Lower lobe of right lung (tissue), 2 donors: ENCODE results near the gene HOXA11. TPM values are rescaled to one million over a fixed set of nuclear protein-coding genes. Genes with fewer than 3 reads are reported as not detected.

Experiments used
- ATAC-seq, 2 donors: fragments of 200-7000 bp; cut with Tn5 transposase; one replicate each; pipeline ENCODE4 v1.9.1; 2020 to 2022; ENCODE audit warnings: mild to moderate bottlenecking in 2 of 2, moderate library complexity in 2 of 2
- DNase-seq: peaks from one replicate; pipeline ENCODE4 v3.0.0-alpha.2; 2020
- H3K27ac ChIP-seq: fragments of 200-600 bp; one replicate; pipeline ENCODE4 v1.8.0; 2022
- H3K27me3 ChIP-seq: fragments of 200-600 bp; one replicate; pipeline ENCODE4 v1.8.0; 2022; ENCODE audit warnings: low read depth
- H3K36me3 ChIP-seq: fragments of 200-600 bp; one replicate; pipeline ENCODE4 v1.8.0; 2022; ENCODE audit warnings: mild to moderate bottlenecking
- H3K4me1 ChIP-seq: fragments of 200-600 bp; one replicate; pipeline ENCODE4 v1.8.0; 2022
- H3K4me3 ChIP-seq: fragments of 200-600 bp; one replicate; pipeline ENCODE4 v1.8.0; 2022; ENCODE audit warnings: mild to moderate bottlenecking
- H3K9me3 ChIP-seq: fragments of 200-600 bp; one replicate; pipeline ENCODE4 v1.8.0; 2022
- intact Hi-C: fragments of 100-400 bp; cut with DNase I; formaldehyde crosslinking; loops from one replicate; pipeline ENCODE4 v1.11.0; 2022
- total RNA-seq: library from RNA; stranded (reverse); fragmentation: NEBNext Ultra II Directional; extraction: Animal tissue kit (Norgen Biotek cat#: 25700); gene quantifications from one replicate; pipeline ENCODE4 v1.2.1, GENCODE V29; 2021
- TF ChIP-seq, protein P1 (sequence below): fragments of 200-600 bp; IDR thresholded peaks from one replicate; pipeline ENCODE4 v1.8.0; 2022; ENCODE audit warnings: antibody characterized with exemption, mild to moderate bottlenecking
- donor health status: DM: no; HTN: yes; CAD: no; lungs with severe emphysema.

HOXA11 gene
- total RNA-seq, 1 donor from 2014 or later: not detected

DNA sequence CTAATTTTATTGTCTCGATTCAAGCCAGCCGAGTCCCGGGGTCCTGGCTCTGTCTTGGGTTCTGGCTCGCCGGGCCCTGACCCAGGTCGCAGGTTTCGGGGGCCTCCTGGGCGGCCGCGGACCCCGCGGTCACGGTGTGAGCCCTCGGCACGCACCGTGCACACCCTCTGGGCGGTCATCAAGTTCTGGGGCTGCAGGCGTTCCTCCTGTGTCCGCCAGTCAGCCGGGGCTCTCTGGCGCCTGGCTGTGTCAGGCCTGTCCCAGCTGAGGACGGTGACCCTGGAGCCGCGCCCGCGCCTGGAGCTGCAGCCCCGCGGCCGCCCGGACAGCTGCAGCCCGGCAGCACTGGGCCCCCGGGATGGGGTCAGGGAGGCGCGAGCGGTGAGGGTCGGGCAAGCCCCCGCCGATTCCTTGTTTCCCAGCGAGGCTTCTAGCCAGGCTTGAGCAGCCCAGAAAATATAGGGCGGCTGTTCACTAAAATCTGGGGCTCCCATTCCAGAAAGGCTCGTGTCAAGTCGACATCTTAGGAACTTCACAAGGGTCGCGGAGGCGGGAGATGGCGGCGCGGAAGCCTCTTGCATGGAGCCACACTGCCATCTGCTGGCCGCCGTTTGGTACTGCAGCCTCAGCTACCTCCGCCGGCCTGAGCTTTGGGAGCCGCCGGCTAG lies 24.4 kb downstream of the HOXA11 start:
- peaks cover 95% of the 10 kb centered on the region for H3K27me3 ChIP-seq
- TF ChIP-seq, protein P1, sequence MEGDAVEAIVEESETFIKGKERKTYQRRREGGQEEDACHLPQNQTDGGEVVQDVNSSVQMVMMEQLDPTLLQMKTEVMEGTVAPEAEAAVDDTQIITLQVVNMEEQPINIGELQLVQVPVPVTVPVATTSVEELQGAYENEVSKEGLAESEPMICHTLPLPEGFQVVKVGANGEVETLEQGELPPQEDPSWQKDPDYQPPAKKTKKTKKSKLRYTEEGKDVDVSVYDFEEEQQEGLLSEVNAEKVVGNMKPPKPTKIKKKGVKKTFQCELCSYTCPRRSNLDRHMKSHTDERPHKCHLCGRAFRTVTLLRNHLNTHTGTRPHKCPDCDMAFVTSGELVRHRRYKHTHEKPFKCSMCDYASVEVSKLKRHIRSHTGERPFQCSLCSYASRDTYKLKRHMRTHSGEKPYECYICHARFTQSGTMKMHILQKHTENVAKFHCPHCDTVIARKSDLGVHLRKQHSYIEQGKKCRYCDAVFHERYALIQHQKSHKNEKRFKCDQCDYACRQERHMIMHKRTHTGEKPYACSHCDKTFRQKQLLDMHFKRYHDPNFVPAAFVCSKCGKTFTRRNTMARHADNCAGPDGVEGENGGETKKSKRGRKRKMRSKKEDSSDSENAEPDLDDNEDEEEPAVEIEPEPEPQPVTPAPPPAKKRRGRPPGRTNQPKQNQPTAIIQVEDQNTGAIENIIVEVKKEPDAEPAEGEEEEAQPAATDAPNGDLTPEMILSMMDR: peak; percentile 100
- no peaks in the 10 kb centered on the region for H3K9me3 ChIP-seq
- H3K4me1 ChIP-seq: peaks cover 48% of the 10 kb centered on the region
- peak overlapping the region; percentile 63 for H3K4me3 ChIP-seq
- peak overlapping the region; percentile 46 for H3K27ac ChIP-seq
- no peaks in the 10 kb centered on the region for H3K36me3 ChIP-seq
- DNase-seq (peak; percentile 93), ATAC-seq (peak; percentile 88 to 92)
- intact Hi-C loops: no loop called here

DNA sequence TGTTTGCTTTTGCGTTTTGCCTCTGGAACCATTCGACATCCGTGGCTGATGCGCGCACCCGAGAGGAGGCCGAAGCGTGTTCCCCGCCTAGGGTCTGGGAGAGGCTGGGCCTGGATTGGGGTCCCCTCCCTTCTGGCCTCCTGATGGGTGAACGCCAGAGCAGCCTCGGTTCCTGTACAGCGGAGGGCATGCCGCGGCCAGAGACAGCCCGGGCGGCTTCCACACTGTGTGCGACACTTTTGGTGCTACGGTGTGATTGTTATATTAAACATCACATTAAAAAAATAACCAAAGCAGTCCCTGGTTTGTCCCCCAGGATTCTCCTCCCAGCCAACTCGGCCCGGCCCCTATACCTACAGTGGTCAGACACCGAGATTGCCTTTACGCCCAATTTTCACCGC lies 24.9 kb downstream of the HOXA11 start:
- peak overlapping the region; percentile 46 for H3K27ac ChIP-seq
- TF ChIP-seq, protein P1: no peak
- peak overlapping the region; percentile 63 for H3K4me3 ChIP-seq
- ATAC-seq (peak in 1 of 2 donors; percentile 2), DNase-seq (no peak)
- peaks cover 51% of the 10 kb centered on the region for H3K4me1 ChIP-seq
- H3K9me3 ChIP-seq: no peaks in the 10 kb centered on the region
- H3K27me3 ChIP-seq: peaks cover 95% of the 10 kb centered on the region
- intact Hi-C loops: no loop called here
- H3K36me3 ChIP-seq: no peaks in the 10 kb centered on the region

DNA sequence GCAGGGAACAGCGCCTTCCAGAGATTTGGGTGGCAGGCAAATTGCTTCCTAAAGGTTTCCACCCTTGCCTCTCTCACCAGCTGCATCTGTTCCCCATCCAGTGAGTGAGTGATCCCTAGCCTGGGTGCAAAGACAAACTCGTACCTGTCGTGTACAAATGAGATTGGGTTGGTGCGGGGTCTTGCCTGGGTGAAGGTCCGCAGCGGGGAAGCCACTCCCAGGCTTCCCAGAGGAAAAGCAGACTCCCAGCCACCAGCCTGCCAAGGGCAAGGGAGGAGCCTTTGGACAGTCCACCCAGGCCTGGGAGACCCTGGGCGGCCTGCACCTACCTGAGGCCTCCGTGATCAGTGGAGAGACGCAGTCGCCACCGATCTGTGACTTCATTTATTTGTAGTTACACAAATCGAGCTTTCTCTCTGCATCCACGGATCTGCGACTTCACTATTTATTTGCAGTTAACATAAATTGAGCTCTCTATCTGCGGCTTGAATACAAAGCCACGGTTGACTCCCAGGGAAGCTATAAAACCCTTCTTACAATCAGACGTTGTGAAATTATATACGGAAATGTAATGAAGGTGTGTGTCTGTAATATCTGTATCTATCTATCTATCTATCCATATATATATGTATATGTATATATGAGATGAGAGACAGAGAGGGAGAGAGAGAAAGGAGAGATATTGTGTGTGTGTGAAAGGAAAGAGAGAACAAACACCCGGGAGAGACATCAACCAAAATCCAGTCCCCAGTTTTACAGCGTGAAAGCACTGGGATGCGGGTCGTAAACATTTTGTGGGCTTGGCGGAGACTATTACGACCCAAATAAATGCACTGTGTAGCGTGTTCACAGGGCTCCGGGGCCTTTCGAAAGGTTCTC lies 25.5 kb downstream of the HOXA11 start:
- H3K4me3 ChIP-seq: peak overlapping the region; percentile 63
- H3K27me3 ChIP-seq: peaks cover 95% of the 10 kb centered on the region
- H3K27ac ChIP-seq: no peak overlapping the region
- H3K4me1 ChIP-seq: peaks cover 50% of the 10 kb centered on the region
- no peaks in the 10 kb centered on the region for H3K9me3 ChIP-seq
- TF ChIP-seq, protein P1: no peak
- ATAC-seq (no peak), DNase-seq (no peak)
- H3K36me3 ChIP-seq: no peaks in the 10 kb centered on the region
- intact Hi-C loops: loop anchor here (10.0 kb wide), 1 partner anchor 785 kb away; no protein-coding TSS in a partner anchor

DNA sequence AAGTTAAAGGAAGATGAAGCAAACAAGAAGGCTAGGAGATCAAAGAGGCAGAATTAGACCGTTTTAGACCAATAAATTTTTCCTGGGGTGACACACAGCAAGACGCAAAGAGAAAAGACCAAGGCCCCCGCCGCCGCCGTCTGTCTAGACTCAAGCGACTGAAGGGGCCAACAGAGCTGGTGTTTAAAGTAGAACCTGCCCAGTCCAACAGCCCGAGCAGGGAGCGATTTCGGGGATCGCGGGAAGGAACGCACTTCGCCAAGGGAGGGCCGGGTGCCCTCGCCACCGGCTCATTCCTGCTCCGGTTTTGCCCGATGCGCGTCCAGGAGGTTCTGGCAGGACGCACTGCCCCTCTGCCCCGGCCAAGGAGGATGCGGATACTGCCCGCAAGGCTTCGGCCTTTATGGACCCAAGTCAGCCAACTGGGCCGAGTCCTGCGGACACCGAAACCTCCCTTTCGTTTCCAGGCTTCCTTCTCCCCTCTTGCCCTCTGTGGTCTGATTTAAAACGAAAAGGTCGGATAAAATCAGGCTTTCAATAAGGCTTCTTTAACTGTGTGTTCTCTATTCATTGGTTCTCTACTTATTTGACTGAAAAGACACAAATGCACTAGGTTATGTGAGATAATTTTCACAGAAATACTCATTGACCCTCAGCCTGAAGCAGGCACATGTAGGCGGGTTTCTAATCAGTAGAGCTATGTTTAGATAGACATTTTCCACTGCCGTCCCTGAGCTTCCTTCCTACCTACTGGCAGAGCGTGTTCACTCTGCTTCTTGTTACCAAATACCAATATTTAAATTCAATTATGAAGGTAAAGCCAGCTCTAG lies 26.4 kb downstream of the HOXA11 start:
- Histone ChIP-seq H3K4me3 (no peak overlapping the region), H3K9me3 (no peaks in the 10 kb centered on the region), H3K4me1 (peaks cover 44% of the 10 kb centered on the region), H3K27me3 (peaks cover 95% of the 10 kb centered on the region), H3K27ac (no peak overlapping the region), H3K36me3 (no peaks in the 10 kb centered on the region)
- intact Hi-C loops: loop anchor here (10.0 kb wide), 1 partner anchor 784 kb away; no protein-coding TSS in a partner anchor
- no peak for ATAC-seq
- DNase-seq: no peak
- TF ChIP-seq, protein P1: no peak
